ENCODE measurements around the gene RHEX. TPM values are rescaled to one million over a fixed set of nuclear protein-coding genes. Genes with fewer than 3 reads are reported as not detected.
A peak's percentile ranks its signal among the peaks of the same experiment; 100 is the strongest.
"Not testable (repeated sequence)": the region's sequence is repeated elsewhere in the genome, so short reads cannot be mapped to it uniquely, and the experiment has no call there.

The RHEX gene, protein sequence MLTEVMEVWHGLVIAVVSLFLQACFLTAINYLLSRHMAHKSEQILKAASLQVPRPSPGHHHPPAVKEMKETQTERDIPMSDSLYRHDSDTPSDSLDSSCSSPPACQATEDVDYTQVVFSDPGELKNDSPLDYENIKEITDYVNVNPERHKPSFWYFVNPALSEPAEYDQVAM
- not detected in 2 replicates for total RNA-seq (2014; rRNA removed; shearing (Covaris generic))

DNA sequence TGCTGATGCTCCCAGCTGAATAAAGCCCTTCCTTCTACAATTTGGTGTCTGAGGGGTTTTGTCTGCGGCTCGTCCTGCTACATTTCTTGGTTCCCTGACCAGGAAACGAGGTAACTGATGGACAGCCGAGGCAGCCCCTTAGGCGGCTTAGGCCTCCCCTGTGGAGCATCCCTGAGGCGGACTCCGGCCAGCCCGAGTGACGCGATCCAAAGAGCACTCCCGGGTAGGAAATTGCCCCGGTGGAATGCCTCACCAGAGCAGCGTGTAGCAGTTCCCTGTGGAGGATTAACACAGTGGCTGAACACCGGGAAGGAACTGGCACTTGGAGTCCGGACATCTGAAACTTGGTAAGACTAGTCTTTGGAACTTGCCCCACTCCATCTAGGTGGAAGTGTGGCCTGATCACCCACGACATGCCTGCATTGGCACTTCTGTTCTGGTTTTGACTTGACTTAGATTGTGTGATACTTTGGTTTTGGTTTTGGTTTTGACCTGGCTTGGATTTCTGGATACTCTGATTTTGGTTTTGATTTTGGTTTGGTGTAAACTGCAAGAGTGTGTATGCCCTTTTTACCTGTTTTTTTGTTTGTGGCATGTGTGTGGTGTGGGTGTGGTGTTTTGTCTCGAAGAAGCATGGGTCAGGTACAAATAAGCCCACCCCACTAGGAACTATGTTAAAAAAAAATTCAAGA, at the start of gene RHEX:
TSS of gene RHEX (plus strand) at position 255 of the 692 bp plus-strand sequence. CDS start 44,656 bp downstream, outside the sequence.
- H3K9me3 ChIP-seq (replicated peaks): not testable (repeated sequence)

DNA sequence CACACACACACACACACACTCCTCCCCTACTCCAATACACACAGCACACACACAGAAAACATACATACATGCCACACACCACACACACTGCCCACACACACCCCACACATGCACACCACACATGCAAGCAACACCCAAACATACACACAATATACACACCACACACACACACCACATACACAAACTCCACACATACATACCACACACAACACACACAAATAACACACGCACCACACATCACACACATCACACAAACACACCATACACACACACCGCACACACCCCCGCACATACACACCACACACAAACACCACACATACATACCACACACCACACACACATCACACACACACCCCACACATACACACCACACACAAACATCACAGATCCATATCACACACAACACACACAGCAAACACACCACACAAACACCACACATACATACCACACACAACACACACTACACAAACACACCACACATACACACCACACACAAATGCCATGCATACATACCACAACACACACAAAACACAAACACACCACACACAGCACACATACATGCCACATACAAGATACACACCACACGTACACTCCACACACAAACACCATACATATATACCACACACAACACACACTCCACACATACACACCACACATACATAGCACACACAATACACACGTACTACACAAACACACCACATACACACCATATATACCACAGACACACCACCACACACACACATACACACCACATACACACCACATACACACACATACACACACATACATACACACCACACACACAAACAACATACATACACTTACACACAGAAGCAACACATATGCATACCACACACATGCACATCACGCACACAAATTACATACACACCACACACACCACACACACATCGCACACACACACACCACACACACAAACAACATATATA, 48.8 kb upstream of the RHEX start:
- no peaks in the 10 kb centered on the region for H3K36me3 ChIP-seq
- H3K4me3 ChIP-seq: no peak overlapping the region
- no peaks in the 10 kb centered on the region for H3K9me3 ChIP-seq (replicated peaks)
- no peaks in the 10 kb centered on the region for H3K27me3 ChIP-seq (replicated peaks)
- peaks cover 28% of the 10 kb centered on the region for H3K4me1 ChIP-seq (replicated peaks)
- DNase-seq (ENCODE audit: low read depth in 1 of 2, low spot score in 2 of 2): no peak
- no peak overlapping the region for H3K27ac ChIP-seq

More for the DNA sequence above, at the start of gene RHEX:
- not testable (repeated sequence) for H3K27me3 ChIP-seq (replicated peaks); H3K4me1 ChIP-seq (replicated peaks); DNase-seq (ENCODE audit: low read depth in 1 of 2, low spot score in 2 of 2); H3K27ac ChIP-seq; H3K4me3 ChIP-seq; H3K36me3 ChIP-seq

DNA sequence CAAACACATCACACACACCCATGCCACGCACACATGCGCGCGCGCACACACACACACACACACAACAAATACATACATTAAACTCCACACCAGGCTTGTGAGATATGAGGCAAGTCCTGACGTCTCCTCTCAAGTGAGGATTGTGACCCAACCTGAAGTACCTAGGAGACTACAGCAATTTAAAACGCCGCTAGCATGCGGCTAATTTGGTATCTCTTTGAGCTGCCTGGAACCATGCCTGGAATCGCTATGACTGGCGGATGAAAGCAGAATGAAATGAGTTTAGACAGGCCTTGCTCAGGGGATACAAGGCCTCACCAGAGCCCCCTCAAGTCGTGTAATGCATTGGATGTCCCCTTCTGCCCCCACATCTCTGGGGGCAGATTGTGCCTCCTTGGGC, 48.1 kb upstream of the RHEX start:
- DNase-seq (ENCODE audit: low read depth in 1 of 2, low spot score in 2 of 2): peak in 1 of 2 experiments; percentile 8
- Histone ChIP-seq H3K27me3 (replicated peaks) (no peaks in the 10 kb centered on the region), H3K4me3 (no peak overlapping the region), H3K4me1 (replicated peaks) (peaks cover 28% of the 10 kb centered on the region), H3K36me3 (no peaks in the 10 kb centered on the region), H3K27ac (no peak overlapping the region), H3K9me3 (replicated peaks) (no peaks in the 10 kb centered on the region)

DNA sequence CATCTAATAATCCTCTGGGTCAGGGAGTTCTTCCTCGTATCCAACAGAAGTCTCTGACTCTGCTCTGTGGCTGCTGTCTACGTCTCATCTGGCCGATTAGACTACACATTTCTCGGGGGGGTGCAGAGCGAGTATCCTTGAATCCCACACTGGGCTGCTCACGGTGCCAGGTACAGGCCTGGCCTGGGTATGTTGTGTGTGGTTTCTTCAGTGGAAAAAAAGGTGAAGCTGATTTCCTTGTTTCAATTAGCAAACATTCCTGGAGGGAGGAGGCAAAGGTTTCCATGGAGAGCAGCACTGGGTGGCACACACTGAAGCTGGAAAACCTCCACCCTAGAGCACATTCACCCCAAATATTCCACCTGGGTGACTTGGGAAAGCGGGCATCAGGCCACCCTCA, 47.7 kb upstream of the RHEX start:
- H3K4me3 ChIP-seq: no peak overlapping the region
- H3K27me3 ChIP-seq (replicated peaks): no peaks in the 10 kb centered on the region
- H3K36me3 ChIP-seq: no peaks in the 10 kb centered on the region
- H3K4me1 ChIP-seq (replicated peaks): peaks cover 28% of the 10 kb centered on the region
- H3K9me3 ChIP-seq (replicated peaks): no peaks in the 10 kb centered on the region
- no peak overlapping the region for H3K27ac ChIP-seq
- DNase-seq (ENCODE audit: low read depth in 1 of 2, low spot score in 2 of 2): no peak

DNA sequence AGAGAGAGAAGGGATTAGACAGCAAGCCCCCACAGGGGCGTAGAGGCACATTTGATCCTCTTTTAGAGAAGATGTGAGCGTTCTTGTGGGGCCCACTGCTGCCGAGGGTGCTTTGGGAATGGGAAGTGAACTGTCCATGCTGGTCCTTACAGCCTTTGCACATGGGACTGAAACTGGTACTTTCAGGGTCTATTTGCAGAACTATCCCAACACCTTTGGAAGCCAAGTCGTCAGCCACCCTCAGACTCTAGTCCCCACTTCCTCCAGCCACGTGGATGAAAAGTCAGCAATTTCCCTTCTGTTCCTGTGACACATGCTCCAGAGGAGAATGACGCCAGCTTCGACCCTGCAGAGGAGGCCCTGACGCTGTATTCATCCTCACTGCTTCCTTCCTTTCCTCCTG, 47.2 kb upstream of the RHEX start:
- H3K27ac ChIP-seq: no peak overlapping the region
- H3K4me3 ChIP-seq: no peak overlapping the region
- peaks cover 25% of the 10 kb centered on the region for H3K4me1 ChIP-seq (replicated peaks)
- H3K9me3 ChIP-seq (replicated peaks): no peaks in the 10 kb centered on the region
- no peaks in the 10 kb centered on the region for H3K27me3 ChIP-seq (replicated peaks)
- H3K36me3 ChIP-seq: no peaks in the 10 kb centered on the region
- DNase-seq (ENCODE audit: low read depth in 1 of 2, low spot score in 2 of 2): no peak

DNA sequence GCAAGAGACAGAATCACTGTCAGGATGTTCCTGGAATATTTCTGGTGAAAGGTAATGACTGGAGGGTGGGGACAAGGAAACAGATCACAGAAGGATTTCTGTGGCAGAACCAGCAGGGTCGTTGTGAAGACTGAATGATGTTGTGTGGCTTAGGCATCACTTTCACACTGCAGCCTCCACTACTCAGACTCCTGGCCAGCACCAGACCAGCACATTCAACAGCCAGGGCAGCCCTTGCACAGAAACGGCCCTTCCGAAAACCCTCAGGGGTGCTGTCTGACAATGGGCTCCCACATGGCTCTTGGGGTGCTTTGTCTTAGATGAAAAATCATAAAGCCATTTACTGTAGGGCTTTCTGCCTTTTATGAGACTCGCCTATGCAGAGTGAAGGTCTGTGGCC, 46.0 kb upstream of the RHEX start:
- Histone ChIP-seq H3K9me3 (replicated peaks) (no peaks in the 10 kb centered on the region), H3K36me3 (no peaks in the 10 kb centered on the region), H3K27me3 (replicated peaks) (no peaks in the 10 kb centered on the region), H3K27ac (no peak overlapping the region), H3K4me1 (replicated peaks) (peaks cover 14% of the 10 kb centered on the region), H3K4me3 (no peak overlapping the region)
- no peak for DNase-seq (ENCODE audit: low read depth in 1 of 2, low spot score in 2 of 2)

DNA sequence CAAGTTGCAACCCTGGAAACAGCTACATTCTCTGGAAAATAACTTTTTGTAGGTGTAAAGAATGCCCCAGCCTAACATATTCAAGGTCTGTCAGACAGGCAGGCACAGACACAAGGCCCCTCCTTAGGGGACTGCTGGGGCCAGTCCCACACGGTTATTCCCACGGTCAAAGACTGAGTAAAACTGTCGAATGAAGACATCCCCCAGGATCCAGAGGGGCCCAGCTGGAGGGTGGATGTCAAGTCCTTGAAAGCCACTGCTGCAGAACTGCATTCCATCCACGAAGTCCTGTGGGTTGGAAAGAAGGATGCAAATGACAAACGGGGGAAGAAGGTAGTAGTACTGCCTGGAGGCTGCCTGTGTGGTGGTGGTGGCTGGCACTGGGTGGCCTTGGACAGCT, 42.9 kb upstream of the RHEX start:
- no peak overlapping the region for H3K27ac ChIP-seq
- no peaks in the 10 kb centered on the region for H3K9me3 ChIP-seq (replicated peaks)
- DNase-seq (ENCODE audit: low read depth in 1 of 2, low spot score in 2 of 2): no peak
- H3K27me3 ChIP-seq (replicated peaks): no peaks in the 10 kb centered on the region; the same call in 1 of the 2 replicates
- no peaks in the 10 kb centered on the region for H3K4me1 ChIP-seq (replicated peaks)
- no peaks in the 10 kb centered on the region for H3K36me3 ChIP-seq
- no peak overlapping the region for H3K4me3 ChIP-seq

DNA sequence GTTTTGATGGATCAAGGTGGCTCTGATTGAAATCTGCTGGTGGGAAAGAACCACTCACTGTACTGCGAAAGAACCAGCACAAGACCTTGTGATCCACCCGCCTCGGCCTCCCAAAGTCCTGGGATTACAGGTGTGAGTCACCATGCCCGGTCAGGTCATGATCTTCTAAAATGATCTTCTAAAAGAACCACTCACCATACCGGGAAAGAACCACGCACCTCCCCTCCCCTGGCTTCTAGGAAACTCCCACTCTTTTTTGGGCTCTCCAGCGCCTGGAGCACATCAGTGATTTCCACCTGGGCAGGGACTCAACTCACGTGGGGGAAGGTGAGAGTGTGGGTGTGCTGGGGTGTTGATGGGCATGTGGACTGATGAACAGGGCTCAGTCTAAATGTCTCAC, 41.9 kb upstream of the RHEX start:
- DNase-seq (ENCODE audit: low read depth in 1 of 2, low spot score in 2 of 2): no peak
- no peaks in the 10 kb centered on the region; the same call in 1 of the 2 replicates for H3K27me3 ChIP-seq (replicated peaks)

DNA sequence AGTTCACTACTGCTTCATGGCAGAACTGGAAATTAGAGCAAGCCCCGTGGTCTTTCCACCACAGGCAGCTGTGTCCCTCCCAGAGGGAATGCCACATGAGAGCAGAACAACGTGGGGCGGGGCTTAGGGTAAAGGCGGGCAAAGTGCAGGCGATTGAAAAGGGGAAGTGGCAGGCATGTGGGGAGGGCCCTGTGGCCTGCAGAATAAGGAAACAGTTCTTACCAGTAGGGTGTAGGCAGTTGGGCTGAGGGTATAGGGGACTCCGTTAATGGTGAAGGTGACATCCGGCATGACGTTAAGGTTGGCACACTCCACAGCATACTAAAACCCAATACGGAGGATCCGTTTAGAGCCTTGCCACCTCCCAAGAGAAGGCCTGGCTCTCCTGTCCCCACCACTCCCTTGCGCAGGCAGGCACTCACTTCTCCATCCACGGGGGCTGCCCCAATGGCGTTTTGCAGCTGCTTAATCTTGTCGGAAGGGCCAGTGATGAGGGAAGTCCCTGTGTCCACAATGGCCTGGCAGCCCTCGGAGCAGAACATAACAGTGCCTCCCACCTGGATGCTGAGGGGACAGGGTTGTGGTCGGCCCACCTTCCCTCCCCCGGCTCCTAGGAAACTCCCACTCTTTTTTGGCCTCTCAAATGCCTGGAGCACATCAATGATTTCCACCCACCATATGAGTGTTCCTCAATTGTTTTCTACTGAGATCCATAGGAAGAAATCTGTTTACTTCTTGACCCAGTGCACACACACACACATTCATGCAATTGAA, 40.7 kb upstream of the RHEX start:
- Histone ChIP-seq H3K4me3 (no peak overlapping the region), H3K4me1 (replicated peaks) (no peaks in the 10 kb centered on the region), H3K27ac (no peak overlapping the region), H3K27me3 (replicated peaks) (no peaks in the 10 kb centered on the region; the same call in 1 of the 2 replicates), H3K9me3 (replicated peaks) (no peaks in the 10 kb centered on the region), H3K36me3 (no peaks in the 10 kb centered on the region)
- DNase-seq (ENCODE audit: low read depth in 1 of 2, low spot score in 2 of 2): no peak

More for the DNA sequence above, 41.9 kb upstream of the RHEX start:
- H3K27ac ChIP-seq: no peak overlapping the region
- H3K9me3 ChIP-seq (replicated peaks): no peaks in the 10 kb centered on the region
- no peak overlapping the region for H3K4me3 ChIP-seq
- H3K36me3 ChIP-seq: no peaks in the 10 kb centered on the region
- no peaks in the 10 kb centered on the region for H3K4me1 ChIP-seq (replicated peaks)

DNA sequence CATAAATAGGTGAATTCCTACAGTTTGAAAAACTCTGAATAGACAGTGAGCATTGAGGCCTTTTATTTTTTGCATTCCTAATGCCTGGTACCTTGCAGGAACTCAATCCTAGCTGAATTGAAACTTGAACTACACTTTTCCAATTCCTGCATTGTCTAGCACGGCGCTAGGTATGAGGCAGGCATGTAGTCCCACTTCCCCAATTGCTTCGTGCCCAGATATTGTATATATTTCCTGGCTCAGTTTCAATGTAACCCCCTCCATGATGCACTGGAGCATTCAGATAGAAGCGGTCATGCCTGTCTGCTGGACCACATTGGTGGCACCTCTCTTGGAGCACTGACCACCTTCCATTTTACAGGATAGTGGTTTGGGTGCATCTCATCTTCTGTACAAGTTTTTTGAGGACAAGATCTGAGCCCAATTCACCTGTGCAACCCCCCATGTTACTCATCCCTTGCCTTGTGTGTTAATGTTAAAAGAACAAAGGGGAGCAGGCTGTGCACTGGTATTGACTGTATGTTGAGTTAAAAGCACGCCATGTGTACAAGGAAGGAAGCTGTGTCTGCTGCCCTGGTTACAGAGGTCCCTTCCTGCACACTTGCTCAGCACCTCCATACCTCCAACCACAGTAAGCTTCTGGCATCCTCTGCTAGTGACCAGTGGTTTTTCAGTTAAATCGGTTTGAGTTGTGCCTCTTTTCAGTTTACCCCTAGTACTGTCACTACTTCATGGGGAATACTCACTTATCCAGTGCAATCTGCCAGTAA, 39.8 kb upstream of the RHEX start:
- no peak overlapping the region for H3K27ac ChIP-seq
- H3K4me1 ChIP-seq (replicated peaks): no peaks in the 10 kb centered on the region
- no peaks in the 10 kb centered on the region for H3K9me3 ChIP-seq (replicated peaks)
- DNase-seq (ENCODE audit: low read depth in 1 of 2, low spot score in 2 of 2): no peak
- H3K4me3 ChIP-seq: no peak overlapping the region
- H3K27me3 ChIP-seq (replicated peaks): no peaks in the 10 kb centered on the region; the same call in 1 of the 2 replicates
- H3K36me3 ChIP-seq: no peaks in the 10 kb centered on the region

DNA sequence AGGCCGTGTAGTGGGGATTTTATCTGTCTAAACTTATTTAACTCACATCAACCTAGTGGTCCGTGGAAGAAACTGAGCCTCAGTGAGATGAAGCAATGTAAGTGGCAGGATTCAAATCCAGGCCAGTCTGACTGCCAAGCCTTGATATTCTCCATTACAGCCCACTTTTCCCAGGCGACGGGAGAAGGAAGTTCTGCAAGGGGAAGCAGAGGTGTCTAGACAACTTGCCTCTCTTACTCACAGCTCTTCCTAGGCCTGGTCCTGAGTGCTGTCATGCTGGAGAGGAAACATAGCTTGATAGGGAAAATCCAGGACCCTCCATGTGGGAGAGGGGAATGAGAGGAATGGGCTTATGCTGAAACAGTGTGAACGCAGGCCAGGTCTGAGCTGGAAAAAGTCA, 38.4 kb upstream of the RHEX start:
- Histone ChIP-seq H3K27ac (no peak overlapping the region), H3K27me3 (replicated peaks) (no peaks in the 10 kb centered on the region; the same call in 1 of the 2 replicates), H3K36me3 (no peaks in the 10 kb centered on the region), H3K4me1 (replicated peaks) (no peaks in the 10 kb centered on the region), H3K9me3 (replicated peaks) (no peaks in the 10 kb centered on the region), H3K4me3 (no peak overlapping the region)
- no peak for DNase-seq (ENCODE audit: low read depth in 1 of 2, low spot score in 2 of 2)

DNA sequence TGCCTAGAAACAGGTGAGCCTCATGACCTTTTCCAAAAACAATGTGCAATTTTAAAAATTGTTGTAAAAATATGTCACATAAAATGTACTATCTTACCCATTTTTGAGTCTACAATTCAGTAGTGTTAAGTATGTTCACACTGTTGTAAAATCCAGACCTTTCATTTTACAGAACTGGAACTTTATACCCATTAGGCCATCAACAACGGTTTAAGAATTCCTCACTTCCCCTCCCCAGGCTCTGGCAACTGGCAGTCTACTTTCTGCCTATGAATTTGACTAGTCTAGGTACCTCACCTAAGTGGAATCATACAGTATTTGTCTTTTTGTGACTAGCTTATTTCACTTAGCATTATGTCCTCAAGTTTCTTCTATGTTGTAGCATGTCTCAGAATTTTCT, 37.9 kb upstream of the RHEX start:
- no peak for DNase-seq (ENCODE audit: low read depth in 1 of 2, low spot score in 2 of 2)
- no peak overlapping the region for H3K27ac ChIP-seq

More for the DNA sequence above, 37.9 kb upstream of the RHEX start:
- H3K4me3 ChIP-seq: no peak overlapping the region
- no peaks in the 10 kb centered on the region for H3K9me3 ChIP-seq (replicated peaks)
- H3K36me3 ChIP-seq: no peaks in the 10 kb centered on the region
- no peaks in the 10 kb centered on the region for H3K4me1 ChIP-seq (replicated peaks)
- H3K27me3 ChIP-seq (replicated peaks): no peaks in the 10 kb centered on the region; the same call in 1 of the 2 replicates

All from SJSA1 (cell line).